Measurements from ENCODE around the gene EML4.

GRCh38 chr2:42199626-42200025 is 30.5 kb downstream of the EML4 start:
- TF ChIP-seq CTCF (IDR thresholded peaks at IDR 0.05; ENCODE audit: low read length) (no peak), EZH2phosphoT487 (IDR thresholded peaks at IDR 0.05; ENCODE audit: low read length) (no peak)

All from MM.1S (cell line).